Hepatocyte (in vitro differentiated cells): Measurements from ENCODE around the gene HMGXB3. TPM values are rescaled to one million over a fixed set of nuclear protein-coding genes. Genes with fewer than 3 reads are reported as not detected.

Experiments
- DNase-seq: peaks from one replicate; pipeline ENCODE4 v3.0.0-alpha.2; 2016; ENCODE audit warnings: low spot score
- H2AFZ ChIP-seq: fragments of 200-600 bp; sonication (generic); 2 replicates; pipeline ENCODE4 v1.6.0; 2016; ENCODE audit warnings: antibody characterized with exemption, mild to moderate bottlenecking
- H3K27ac ChIP-seq: fragments of 200-600 bp; sonication (generic); 2 replicates; pipeline ENCODE4 v1.5.1; 2016; ENCODE audit warnings: mild to moderate bottlenecking
- H3K27me3 ChIP-seq: fragments of 200-600 bp; sonication (generic); 2 replicates; pipeline ENCODE4 v1.6.1; 2016
- H3K36me3 ChIP-seq: fragments of 200-600 bp; sonication (generic); replicated peaks from 2 replicates; pipeline ENCODE4 v1.5.1; 2016; ENCODE audit warnings: low read depth; ENCODE audit not compliant: insufficient read depth
- H3K4me1 ChIP-seq: fragments of 200-600 bp; sonication (generic); 2 replicates; pipeline ENCODE4 v1.5.1; 2016; ENCODE audit warnings: mild to moderate bottlenecking, moderate library complexity; ENCODE audit not compliant: insufficient read depth
- H3K4me2 ChIP-seq: fragments of 200-600 bp; sonication (generic); 2 replicates; pipeline ENCODE4 v1.6.0; 2016
- H3K4me3 ChIP-seq: fragments of 200-600 bp; sonication (generic); 2 replicates; pipeline ENCODE4 v1.5.1; 2016; ENCODE audit warnings: mild to moderate bottlenecking
- H3K79me2 ChIP-seq: fragments of 200-600 bp; sonication (generic); 2 replicates; pipeline ENCODE4 v1.6.0; 2017; ENCODE audit warnings: mild to moderate bottlenecking
- H3K9me2 ChIP-seq: fragments of 200-600 bp; sonication (generic); replicated peaks from 2 replicates; pipeline ENCODE4 v1.6.0; 2017; ENCODE audit warnings: mild to moderate bottlenecking; ENCODE audit not compliant: insufficient read depth
- H3K9me3 ChIP-seq: fragments of 200-600 bp; sonication (generic); 2 replicates; pipeline ENCODE4 v1.5.1; 2016; ENCODE audit warnings: low read depth, mild to moderate bottlenecking
- H4K20me1 ChIP-seq: fragments of 200-600 bp; sonication (generic); 2 replicates; pipeline ENCODE4 v1.6.0; 2016; ENCODE audit warnings: mild to moderate bottlenecking; ENCODE audit not compliant: insufficient read depth, poor library complexity, severe bottlenecking
- EZH2 ChIP-seq: fragments of 200-600 bp; sonication (generic); IDR thresholded peaks from 2 replicates; pipeline ENCODE4 v1.6.1; 2016; ENCODE audit warnings: antibody characterized with exemption, mild to moderate bottlenecking, borderline replicate concordance
- EZH2phosphoT487 ChIP-seq: fragments of 200-600 bp; sonication (generic); IDR thresholded peaks from one replicate; pipeline ENCODE4 v1.6.1; 2018; ENCODE audit warnings: antibody characterized with exemption, mild to moderate bottlenecking, low read depth, moderate library complexity; ENCODE audit not compliant: unreplicated experiment, severe bottlenecking
- WGBS: methylation state at CpG from one replicate; pipeline ENCODE4 v1.1.6; 2016; ENCODE audit warnings: low lambda C conversion rate; ENCODE audit errors: missing lambda C conversion rate; 5-methylcytosine and 5-hydroxymethylcytosine counted together
- polyA plus RNA-seq: library from polyadenylated mRNA; unstranded; fragments of >200 nt; fragmentation: Nextera tagmentation; extraction: Ambion mirVana; gene quantifications from 2 replicates; pipeline ENCODE4 v1.2.1, GENCODE V29; 2016
- total RNA-seq: library from RNA; depleted of rRNA; stranded (reverse); fragments of >200 nt; gene quantifications from 2 replicates; pipeline ENCODE4 v1.2.3, GENCODE V29; 2014
- TF ChIP-seq, protein P1 (sequence below): fragments of 200-600 bp; sonication (generic); IDR thresholded peaks from 2 replicates; pipeline ENCODE4 v1.5.1; 2016; ENCODE audit warnings: antibody characterized with exemption, mild to moderate bottlenecking; ENCODE audit not compliant: poor library complexity

HMGXB3 gene
- total and polyA plus RNA-seq, 2 experiments from 2014 or later: 24.6 to 47.5 TPM

- H3K79me2 ChIP-seq: no peaks in the 10 kb centered on the region
- no peaks in the 10 kb centered on the region for H3K36me3 ChIP-seq
- TF ChIP-seq, protein P1, sequence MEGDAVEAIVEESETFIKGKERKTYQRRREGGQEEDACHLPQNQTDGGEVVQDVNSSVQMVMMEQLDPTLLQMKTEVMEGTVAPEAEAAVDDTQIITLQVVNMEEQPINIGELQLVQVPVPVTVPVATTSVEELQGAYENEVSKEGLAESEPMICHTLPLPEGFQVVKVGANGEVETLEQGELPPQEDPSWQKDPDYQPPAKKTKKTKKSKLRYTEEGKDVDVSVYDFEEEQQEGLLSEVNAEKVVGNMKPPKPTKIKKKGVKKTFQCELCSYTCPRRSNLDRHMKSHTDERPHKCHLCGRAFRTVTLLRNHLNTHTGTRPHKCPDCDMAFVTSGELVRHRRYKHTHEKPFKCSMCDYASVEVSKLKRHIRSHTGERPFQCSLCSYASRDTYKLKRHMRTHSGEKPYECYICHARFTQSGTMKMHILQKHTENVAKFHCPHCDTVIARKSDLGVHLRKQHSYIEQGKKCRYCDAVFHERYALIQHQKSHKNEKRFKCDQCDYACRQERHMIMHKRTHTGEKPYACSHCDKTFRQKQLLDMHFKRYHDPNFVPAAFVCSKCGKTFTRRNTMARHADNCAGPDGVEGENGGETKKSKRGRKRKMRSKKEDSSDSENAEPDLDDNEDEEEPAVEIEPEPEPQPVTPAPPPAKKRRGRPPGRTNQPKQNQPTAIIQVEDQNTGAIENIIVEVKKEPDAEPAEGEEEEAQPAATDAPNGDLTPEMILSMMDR: no peak
- no peak for TF ChIP-seq EZH2phosphoT487
- no peak for TF ChIP-seq EZH2
- H4K20me1 ChIP-seq: no peaks in the 10 kb centered on the region
- no peak overlapping the region for H3K4me3 ChIP-seq
- DNase-seq: no peak
- WGBS: 91% methylated on average over 9 of the region's 9 CpGs
- no peak overlapping the region for H2AFZ ChIP-seq
- H3K9me2 ChIP-seq: no peaks in the 10 kb centered on the region
- H3K4me2 ChIP-seq: no peak overlapping the region
- no peaks in the 10 kb centered on the region for H3K4me1 ChIP-seq
- H3K27ac ChIP-seq: no peak overlapping the region
- H3K9me3 ChIP-seq: no peaks in the 10 kb centered on the region
- H3K27me3 ChIP-seq: no peaks in the 10 kb centered on the region
These were observed 52.6 kb downstream of the HMGXB3 start for GRCh38 chr5:150052956-150053712.

GRCh38 chr5:150053713-150054392, 53.3 kb downstream of the HMGXB3 start:
- WGBS: 95% methylated on average over 14 of the region's 14 CpGs
- Histone ChIP-seq H3K4me1 (no peaks in the 10 kb centered on the region), H3K9me2 (no peaks in the 10 kb centered on the region), H3K27ac (no peak overlapping the region), H3K79me2 (no peaks in the 10 kb centered on the region), H2AFZ (no peak overlapping the region), H4K20me1 (no peaks in the 10 kb centered on the region), H3K4me2 (no peak overlapping the region), H3K36me3 (no peaks in the 10 kb centered on the region), H3K9me3 (no peaks in the 10 kb centered on the region), H3K4me3 (no peak overlapping the region), H3K27me3 (no peaks in the 10 kb centered on the region)
- TF ChIP-seq, protein P1: no peak
- TF ChIP-seq EZH2 (no peak), EZH2phosphoT487 (no peak)
- DNase-seq: no peak

GRCh38 chr5:150054569-150054968, 54.0 kb downstream of the HMGXB3 start:
- Histone ChIP-seq H3K4me2 (no peak overlapping the region), H3K79me2 (no peaks in the 10 kb centered on the region), H3K27me3 (no peaks in the 10 kb centered on the region), H4K20me1 (no peaks in the 10 kb centered on the region), H3K9me3 (no peaks in the 10 kb centered on the region), H3K4me1 (no peaks in the 10 kb centered on the region), H3K4me3 (no peak overlapping the region), H3K27ac (no peak overlapping the region), H2AFZ (no peak overlapping the region), H3K36me3 (no peaks in the 10 kb centered on the region), H3K9me2 (no peaks in the 10 kb centered on the region)
- TF ChIP-seq EZH2phosphoT487 (no peak), EZH2 (no peak)
- TF ChIP-seq, protein P1: no peak
- WGBS: 96% methylated on average over 2 of the region's 2 CpGs
- no peak for DNase-seq
